ENCODE results near the gene RNF169.

DNA sequence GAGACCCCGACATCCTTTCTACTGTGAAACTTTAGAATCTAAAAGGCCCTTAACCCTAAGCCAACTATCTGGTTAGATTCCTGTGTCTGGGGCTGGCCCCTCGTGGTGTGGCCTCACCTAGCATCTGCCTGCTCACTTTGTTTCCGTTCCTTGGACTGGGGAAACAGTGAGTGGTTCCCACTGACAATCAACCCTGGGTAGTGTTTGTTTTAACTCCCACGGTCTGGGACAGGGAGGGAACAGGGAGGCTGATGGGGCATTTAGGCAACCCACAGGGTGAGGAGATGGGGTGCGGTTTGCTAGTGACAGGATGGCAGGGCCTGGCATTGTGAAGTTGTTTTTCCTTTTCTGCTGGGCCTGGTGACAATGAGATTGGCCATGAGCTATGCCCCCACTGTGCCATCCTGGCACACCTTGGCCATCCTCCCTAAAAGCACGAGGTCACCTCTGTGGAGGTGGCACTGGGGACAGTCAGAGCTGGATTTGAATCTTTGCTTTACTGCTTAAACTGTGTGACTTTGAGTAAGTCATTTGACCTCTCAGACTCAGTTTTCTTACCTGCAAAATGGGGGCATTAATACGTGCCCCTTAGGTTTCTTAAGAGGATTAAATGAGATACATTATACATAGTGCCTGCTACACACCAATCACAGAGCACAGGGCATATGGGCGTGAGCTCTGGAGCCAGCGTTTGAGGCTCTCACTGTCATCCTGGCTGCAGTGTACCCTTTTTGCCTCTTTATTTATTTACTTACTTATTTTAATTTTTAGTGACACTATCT is 48.8 kb upstream of the RNF169 start:
- TF ChIP-seq, protein P1, sequence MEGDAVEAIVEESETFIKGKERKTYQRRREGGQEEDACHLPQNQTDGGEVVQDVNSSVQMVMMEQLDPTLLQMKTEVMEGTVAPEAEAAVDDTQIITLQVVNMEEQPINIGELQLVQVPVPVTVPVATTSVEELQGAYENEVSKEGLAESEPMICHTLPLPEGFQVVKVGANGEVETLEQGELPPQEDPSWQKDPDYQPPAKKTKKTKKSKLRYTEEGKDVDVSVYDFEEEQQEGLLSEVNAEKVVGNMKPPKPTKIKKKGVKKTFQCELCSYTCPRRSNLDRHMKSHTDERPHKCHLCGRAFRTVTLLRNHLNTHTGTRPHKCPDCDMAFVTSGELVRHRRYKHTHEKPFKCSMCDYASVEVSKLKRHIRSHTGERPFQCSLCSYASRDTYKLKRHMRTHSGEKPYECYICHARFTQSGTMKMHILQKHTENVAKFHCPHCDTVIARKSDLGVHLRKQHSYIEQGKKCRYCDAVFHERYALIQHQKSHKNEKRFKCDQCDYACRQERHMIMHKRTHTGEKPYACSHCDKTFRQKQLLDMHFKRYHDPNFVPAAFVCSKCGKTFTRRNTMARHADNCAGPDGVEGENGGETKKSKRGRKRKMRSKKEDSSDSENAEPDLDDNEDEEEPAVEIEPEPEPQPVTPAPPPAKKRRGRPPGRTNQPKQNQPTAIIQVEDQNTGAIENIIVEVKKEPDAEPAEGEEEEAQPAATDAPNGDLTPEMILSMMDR (conservative IDR thresholded peaks at IDR 0.05; ENCODE audit: low read depth in 2 of 2): no peak
- TF ChIP-seq EZH2 (IDR thresholded peaks at IDR 0.05; ENCODE audit: low read depth, unreplicated experiment): no peak
- TF ChIP-seq CREB1 (CRISPR knock-in tag; IDR thresholded peaks at IDR 0.05; ENCODE audit: low read depth): no peak
- no peak for TF ChIP-seq POLR2AphosphoS5 (IDR thresholded peaks at IDR 0.05; ENCODE audit: low read depth)
- TF ChIP-seq, protein P2, sequence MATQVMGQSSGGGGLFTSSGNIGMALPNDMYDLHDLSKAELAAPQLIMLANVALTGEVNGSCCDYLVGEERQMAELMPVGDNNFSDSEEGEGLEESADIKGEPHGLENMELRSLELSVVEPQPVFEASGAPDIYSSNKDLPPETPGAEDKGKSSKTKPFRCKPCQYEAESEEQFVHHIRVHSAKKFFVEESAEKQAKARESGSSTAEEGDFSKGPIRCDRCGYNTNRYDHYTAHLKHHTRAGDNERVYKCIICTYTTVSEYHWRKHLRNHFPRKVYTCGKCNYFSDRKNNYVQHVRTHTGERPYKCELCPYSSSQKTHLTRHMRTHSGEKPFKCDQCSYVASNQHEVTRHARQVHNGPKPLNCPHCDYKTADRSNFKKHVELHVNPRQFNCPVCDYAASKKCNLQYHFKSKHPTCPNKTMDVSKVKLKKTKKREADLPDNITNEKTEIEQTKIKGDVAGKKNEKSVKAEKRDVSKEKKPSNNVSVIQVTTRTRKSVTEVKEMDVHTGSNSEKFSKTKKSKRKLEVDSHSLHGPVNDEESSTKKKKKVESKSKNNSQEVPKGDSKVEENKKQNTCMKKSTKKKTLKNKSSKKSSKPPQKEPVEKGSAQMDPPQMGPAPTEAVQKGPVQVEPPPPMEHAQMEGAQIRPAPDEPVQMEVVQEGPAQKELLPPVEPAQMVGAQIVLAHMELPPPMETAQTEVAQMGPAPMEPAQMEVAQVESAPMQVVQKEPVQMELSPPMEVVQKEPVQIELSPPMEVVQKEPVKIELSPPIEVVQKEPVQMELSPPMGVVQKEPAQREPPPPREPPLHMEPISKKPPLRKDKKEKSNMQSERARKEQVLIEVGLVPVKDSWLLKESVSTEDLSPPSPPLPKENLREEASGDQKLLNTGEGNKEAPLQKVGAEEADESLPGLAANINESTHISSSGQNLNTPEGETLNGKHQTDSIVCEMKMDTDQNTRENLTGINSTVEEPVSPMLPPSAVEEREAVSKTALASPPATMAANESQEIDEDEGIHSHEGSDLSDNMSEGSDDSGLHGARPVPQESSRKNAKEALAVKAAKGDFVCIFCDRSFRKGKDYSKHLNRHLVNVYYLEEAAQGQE (IDR thresholded peaks at IDR 0.05; ENCODE audit: unreplicated experiment): no peak

Data from GM23338 (cell line).